ENCODE data around the gene C1orf226.
"Not testable (repeated sequence)": the region's sequence is repeated elsewhere in the genome, so short reads cannot be mapped to it uniquely, and the experiment has no call there.

The C1orf226 gene

GRCh38 chr1:162349635-162350330 lies 31.7 kb upstream of the C1orf226 start:
- DNase-seq (ENCODE audit: extremely low read depth, low read depth) = no peak
- TF ChIP-seq CTCF (IDR thresholded peaks at IDR 0.05; ENCODE audit: low read depth, low read length) = no peak

- DNase-seq (ENCODE audit: extremely low read depth, low read depth) = no peak
- TF ChIP-seq CTCF (IDR thresholded peaks at IDR 0.05; ENCODE audit: low read depth, low read length) = no peak
These were observed 30.2 kb upstream of the C1orf226 start for GRCh38 chr1:162351246-162351842.

GRCh38 chr1:162351874-162352273 lies 29.7 kb upstream of the C1orf226 start:
- DNase-seq (ENCODE audit: extremely low read depth, low read depth) = not testable (repeated sequence)

- no peak for DNase-seq (ENCODE audit: extremely low read depth, low read depth)
- TF ChIP-seq CTCF (IDR thresholded peaks at IDR 0.05; ENCODE audit: low read depth, low read length) = no peak
These were observed 28.4 kb upstream of the C1orf226 start for GRCh38 chr1:162353078-162353477.

GRCh38 chr1:162353702-162354101 lies 27.8 kb upstream of the C1orf226 start:
- no peak for TF ChIP-seq CTCF (IDR thresholded peaks at IDR 0.05; ENCODE audit: low read depth, low read length)
- no peak for DNase-seq (ENCODE audit: extremely low read depth, low read depth)

- DNase-seq (ENCODE audit: extremely low read depth, low read depth) = peak; percentile 11
- peak; percentile 50 for TF ChIP-seq CTCF (IDR thresholded peaks at IDR 0.05; ENCODE audit: low read depth, low read length)
These were observed 23.8 kb upstream of the C1orf226 start for GRCh38 chr1:162357681-162358266.

GRCh38 chr1:162358928-162359327 lies 22.6 kb upstream of the C1orf226 start:
- no peak for DNase-seq (ENCODE audit: extremely low read depth, low read depth)
- TF ChIP-seq CTCF (IDR thresholded peaks at IDR 0.05; ENCODE audit: low read depth, low read length) = no peak

All from AG09319 (cell line).